DND-41 (cell line): ENCODE measurements around the gene C3orf18.

Experiments used
- ATAC-seq: fragments of 200-7000 bp; cut with Tn5 transposase; 3 replicates; pipeline ENCODE4 v1.9.1; 2021; ENCODE audit warnings: low read depth; ENCODE audit not compliant: insufficient read depth
- DNase-seq: peaks from one replicate; pipeline ENCODE4 v3.0.0-alpha.2; 2020
- H2AFZ ChIP-seq: 2 replicates; pipeline ENCODE4 v1.6.0; 2012; ENCODE audit warnings: low read depth, low read length
- H3K27ac ChIP-seq: 2 replicates; pipeline ENCODE4 v1.5.1; 2012; ENCODE audit warnings: low read length, inconsistent platforms
- H3K27me3 ChIP-seq: fragments of 200-600 bp; sonication (generic); 2 replicates; pipeline ENCODE4 v1.6.0; 2012; ENCODE audit warnings: low read length, mild to moderate bottlenecking, inconsistent platforms; ENCODE audit not compliant: insufficient read depth, poor library complexity
- H3K36me3 ChIP-seq: 2 replicates; pipeline ENCODE4 v1.5.1; 2012; ENCODE audit warnings: low read length, inconsistent platforms; ENCODE audit not compliant: insufficient read depth
- H3K4me1 ChIP-seq: 2 replicates; pipeline ENCODE4 v1.5.1; 2012; ENCODE audit warnings: mild to moderate bottlenecking, low read length; ENCODE audit not compliant: insufficient read depth
- H3K4me2 ChIP-seq: 2 replicates; pipeline ENCODE4 v1.6.0; 2012; ENCODE audit warnings: mild to moderate bottlenecking, moderate library complexity, low read length, inconsistent platforms; ENCODE audit not compliant: insufficient read depth
- H3K4me3 ChIP-seq, 2 experiments: fragments of 200-600 bp in 1 of 2; shearing (Covaris generic) in 1 of 2; 2 replicates each; pipeline ENCODE4 v1.5.1; 2012 to 2016; ENCODE audit warnings: inconsistent platforms in 2 of 2, low read length in 2 of 2, mild to moderate bottlenecking in 2 of 2, low read depth in 1 of 2, moderate library complexity in 1 of 2
- H3K79me2 ChIP-seq: 2 replicates; pipeline ENCODE4 v1.6.0; 2012; ENCODE audit warnings: low read length, inconsistent platforms; ENCODE audit not compliant: insufficient read depth
- H3K9ac ChIP-seq: 2 replicates; pipeline ENCODE4 v1.6.0; 2012; ENCODE audit warnings: low read depth, mild to moderate bottlenecking, inconsistent platforms, low read length, moderate library complexity
- H3K9me3 ChIP-seq: 2 replicates; pipeline ENCODE4 v1.5.1; 2012; ENCODE audit warnings: low read length, moderate library complexity, mild to moderate bottlenecking, inconsistent platforms; ENCODE audit not compliant: insufficient read depth, severe bottlenecking
- H4K20me1 ChIP-seq: 2 replicates; pipeline ENCODE4 v1.6.0; 2012; ENCODE audit warnings: low read length; ENCODE audit not compliant: insufficient read depth
- EZH2 ChIP-seq: IDR thresholded peaks from 3 replicates; pipeline ENCODE4 v1.6.1; 2012; ENCODE audit warnings: borderline replicate concordance, low read depth, mild to moderate bottlenecking, moderate library complexity, low read length, inconsistent platforms; ENCODE audit not compliant: severe bottlenecking
- TF ChIP-seq, protein P1 (sequence below): IDR thresholded peaks from 2 replicates; pipeline ENCODE4 v1.5.1; 2012; ENCODE audit warnings: borderline replicate concordance, low read length, moderate library complexity, mild to moderate bottlenecking; ENCODE audit not compliant: poor library complexity, severe bottlenecking; ENCODE audit errors: extremely low read depth

The C3orf18 gene

DNA sequence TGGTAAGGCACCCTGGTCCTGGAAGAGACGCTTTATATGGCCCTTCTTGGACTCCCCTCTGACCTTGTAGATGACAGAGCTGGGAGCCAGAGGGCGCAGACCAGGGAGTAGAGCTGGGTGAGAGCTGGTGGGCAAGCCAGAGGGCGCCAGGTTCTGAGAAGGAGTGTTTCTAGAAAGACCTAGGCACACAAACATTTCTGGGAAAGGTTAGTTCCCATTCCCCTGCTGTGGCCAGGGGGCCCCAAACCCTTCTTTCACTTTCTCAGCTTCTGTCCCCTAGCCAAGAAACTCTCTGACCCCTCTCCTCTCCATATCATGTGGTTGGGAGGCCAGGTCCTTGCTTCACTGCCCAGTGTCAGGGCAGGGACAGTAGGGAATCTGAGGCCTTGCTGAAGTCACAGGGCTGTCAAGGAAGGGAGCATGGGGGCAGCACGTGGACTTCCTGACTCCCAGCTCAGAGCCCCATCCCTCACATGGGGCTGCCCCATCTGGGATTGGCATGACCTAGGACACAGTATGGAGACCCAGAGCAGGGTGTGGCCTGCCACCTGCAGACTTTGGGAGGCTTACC, 5.3 kb upstream of the C3orf18 start:
- DNase-seq (peak; percentile 82), ATAC-seq (peak; percentile 9)
- H3K9ac ChIP-seq = peak overlapping the region; percentile 80
- peak overlapping the region; percentile 3 to 92; a peak in 3 of 4 replicates for H3K4me3 ChIP-seq
- peaks cover 85% of the 10 kb centered on the region for H3K79me2 ChIP-seq
- TF ChIP-seq, protein P1, sequence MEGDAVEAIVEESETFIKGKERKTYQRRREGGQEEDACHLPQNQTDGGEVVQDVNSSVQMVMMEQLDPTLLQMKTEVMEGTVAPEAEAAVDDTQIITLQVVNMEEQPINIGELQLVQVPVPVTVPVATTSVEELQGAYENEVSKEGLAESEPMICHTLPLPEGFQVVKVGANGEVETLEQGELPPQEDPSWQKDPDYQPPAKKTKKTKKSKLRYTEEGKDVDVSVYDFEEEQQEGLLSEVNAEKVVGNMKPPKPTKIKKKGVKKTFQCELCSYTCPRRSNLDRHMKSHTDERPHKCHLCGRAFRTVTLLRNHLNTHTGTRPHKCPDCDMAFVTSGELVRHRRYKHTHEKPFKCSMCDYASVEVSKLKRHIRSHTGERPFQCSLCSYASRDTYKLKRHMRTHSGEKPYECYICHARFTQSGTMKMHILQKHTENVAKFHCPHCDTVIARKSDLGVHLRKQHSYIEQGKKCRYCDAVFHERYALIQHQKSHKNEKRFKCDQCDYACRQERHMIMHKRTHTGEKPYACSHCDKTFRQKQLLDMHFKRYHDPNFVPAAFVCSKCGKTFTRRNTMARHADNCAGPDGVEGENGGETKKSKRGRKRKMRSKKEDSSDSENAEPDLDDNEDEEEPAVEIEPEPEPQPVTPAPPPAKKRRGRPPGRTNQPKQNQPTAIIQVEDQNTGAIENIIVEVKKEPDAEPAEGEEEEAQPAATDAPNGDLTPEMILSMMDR = peak; percentile 59
- no peak for TF ChIP-seq EZH2
- H3K36me3 ChIP-seq = peaks cover 55% of the 10 kb centered on the region
- peak overlapping the region; percentile 90 for H3K4me2 ChIP-seq
- H4K20me1 ChIP-seq = no peaks in the 10 kb centered on the region
- no peaks in the 10 kb centered on the region for H3K27me3 ChIP-seq
- H3K9me3 ChIP-seq = no peaks in the 10 kb centered on the region
- H3K4me1 ChIP-seq = peaks cover 78% of the 10 kb centered on the region
- no peak overlapping the region for H2AFZ ChIP-seq
- peak overlapping the region; percentile 96 for H3K27ac ChIP-seq

DNA sequence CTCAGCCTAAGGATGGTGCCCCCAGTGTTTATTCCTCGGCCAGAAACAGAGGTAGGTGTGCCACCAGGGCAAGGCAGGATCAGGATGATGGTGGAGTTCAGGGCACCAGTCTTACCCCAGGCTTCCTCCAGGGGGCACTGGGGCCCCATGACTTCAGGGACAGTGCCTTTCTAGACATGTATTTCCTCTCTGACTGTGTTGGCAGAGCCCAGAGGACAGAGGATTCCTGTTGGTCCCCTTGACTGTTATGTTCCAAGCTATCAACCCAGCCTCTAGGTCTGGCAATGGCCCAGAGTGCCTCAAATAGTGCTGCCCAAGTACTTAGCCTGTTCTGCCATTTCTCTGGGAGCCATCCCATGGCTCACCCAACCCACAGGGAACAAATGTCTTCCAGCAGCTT, 4.6 kb upstream of the C3orf18 start:
- Histone ChIP-seq H3K4me1 (peaks cover 85% of the 10 kb centered on the region), H3K9me3 (no peaks in the 10 kb centered on the region), H3K9ac (peak overlapping the region; percentile 80), H3K79me2 (peaks cover 85% of the 10 kb centered on the region), H3K27me3 (no peaks in the 10 kb centered on the region), H3K27ac (peak overlapping the region; percentile 96), H3K4me3 (peak overlapping the region; percentile 3 to 92; a peak in 3 of 4 replicates), H4K20me1 (no peaks in the 10 kb centered on the region), H3K36me3 (peaks cover 48% of the 10 kb centered on the region), H2AFZ (no peak overlapping the region), H3K4me2 (peak overlapping the region; percentile 90)
- TF ChIP-seq EZH2 = no peak
- TF ChIP-seq, protein P1 = peak; percentile 98
- ATAC-seq = peak; percentile 32
- DNase-seq = peak; percentile 92

DNA sequence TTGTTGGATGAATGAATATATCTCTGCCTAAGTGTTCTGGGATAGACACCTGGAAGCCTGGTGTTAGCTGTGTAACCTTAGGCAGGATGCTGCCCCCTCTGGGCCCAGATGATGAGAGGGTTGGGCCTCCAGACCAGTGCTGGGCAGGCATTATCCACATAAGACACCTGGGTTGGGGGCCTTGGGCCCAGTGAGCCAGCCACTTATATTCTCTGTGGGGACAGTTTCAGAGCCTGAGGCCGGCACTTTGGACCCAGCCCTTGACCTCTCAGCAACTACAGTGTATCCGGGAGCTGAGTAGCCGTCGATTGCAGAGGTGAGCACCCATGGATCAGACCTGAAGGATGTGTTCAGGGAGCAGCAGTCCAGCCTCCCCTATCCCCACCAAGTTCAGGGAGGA, 3.9 kb upstream of the C3orf18 start:
- H3K79me2 ChIP-seq = peaks cover 79% of the 10 kb centered on the region
- H3K27me3 ChIP-seq = no peaks in the 10 kb centered on the region
- ATAC-seq (no peak), DNase-seq (peak; percentile 45)
- peak overlapping the region; percentile 90 for H3K4me2 ChIP-seq
- H3K4me3 ChIP-seq = peak overlapping the region; percentile 2 to 92; a peak in 3 of 4 replicates
- no peaks in the 10 kb centered on the region for H4K20me1 ChIP-seq
- TF ChIP-seq, protein P1 = no peak
- no peak for TF ChIP-seq EZH2
- H3K36me3 ChIP-seq = peaks cover 41% of the 10 kb centered on the region
- H3K9me3 ChIP-seq = no peaks in the 10 kb centered on the region
- H2AFZ ChIP-seq = no peak overlapping the region
- H3K9ac ChIP-seq = peak overlapping the region; percentile 80
- peaks cover 88% of the 10 kb centered on the region for H3K4me1 ChIP-seq
- peak overlapping the region; percentile 96 for H3K27ac ChIP-seq
